H1 (cell line): ENCODE measurements around the gene DKC1. TPM values are rescaled to one million over a fixed set of nuclear protein-coding genes. Genes with fewer than 3 reads are reported as not detected.

Experiments used
- CTCF ChIA-PET: fragments of 300-600 bp; sonication (Branson Sonifier 250); formaldehyde crosslinking; loops from one replicate; lab custom pipeline; 2021; ENCODE audit not compliant: partially characterized antibody; lab: Charles Lee
- POLR2A ChIA-PET: fragments of 300-600 bp; sonication (Branson Sonifier 250); formaldehyde crosslinking; loops from one replicate; lab custom pipeline; 2021; ENCODE audit warnings: inconsistent platforms; ENCODE audit not compliant: partially characterized antibody; lab: Charles Lee
- DNase-seq, 2 experiments: peaks; one replicate each; pipeline versions ENCODE4 v3.0.0 to v3.0.0-alpha.2; 2010 to 2022; ENCODE audit warnings: low spot score in 2 of 2, low read depth in 1 of 2, mixed read lengths in 1 of 2
- FAIRE-seq: peaks from 2 replicates; lab custom pipeline; 2011; peaks lifted over from hg19 to GRCh38; lab: Jason Lieb, UNC
- H2AFZ ChIP-seq: 2 replicates; pipeline ENCODE4 v1.8.1; 2012; ENCODE audit warnings: low read length, inconsistent platforms
- H2AK5ac ChIP-seq: 2 replicates; pipeline ENCODE4 v1.6.1; 2013; ENCODE audit warnings: low read depth, low read length
- H2BK120ac ChIP-seq: replicated peaks from 2 replicates; pipeline ENCODE3; 2013; ENCODE audit warnings: low read depth, low read length, inconsistent platforms
- H2BK12ac ChIP-seq: 2 replicates; pipeline ENCODE4 v1.6.1; 2013; ENCODE audit warnings: low read depth, low read length
- H2BK15ac ChIP-seq: 2 replicates; pipeline ENCODE4 v1.6.1; 2013; ENCODE audit warnings: low read length
- H2BK20ac ChIP-seq: 2 replicates; pipeline ENCODE4 v1.6.1; 2013; ENCODE audit warnings: low read length
- H2BK5ac ChIP-seq: 2 replicates; pipeline ENCODE4 v1.6.1; 2013; ENCODE audit warnings: low read depth, low read length
- H3K14ac ChIP-seq: 2 replicates; pipeline ENCODE4 v1.6.1; 2013; ENCODE audit warnings: inconsistent platforms; ENCODE audit not compliant: insufficient read length
- H3K18ac ChIP-seq: 2 replicates; pipeline ENCODE4 v1.6.1; 2013; ENCODE audit warnings: low read length; ENCODE audit errors: extremely low read depth
- H3K23ac ChIP-seq: 2 replicates; pipeline ENCODE4 v1.6.1; 2013; ENCODE audit warnings: inconsistent platforms; ENCODE audit not compliant: insufficient read length
- H3K23me2 ChIP-seq: 2 replicates; pipeline ENCODE4 v1.6.1; 2013; ENCODE audit warnings: low read depth, low read length
- H3K27ac ChIP-seq: 2 replicates; pipeline ENCODE4 v1.6.1; 2011; ENCODE audit warnings: low read depth, low read length, inconsistent platforms
- H3K27me3 ChIP-seq, 4 experiments: replicated peaks in 1 of 4; 1 replicate in 1 of 4; 2 replicates in 3 of 4; pipeline versions ENCODE4 v1.6.1 to v1.8.1; 2011 to 2013; ENCODE audit warnings: low read length in 3 of 4, mild to moderate bottlenecking in 3 of 4, inconsistent platforms in 2 of 4, mixed read lengths in 2 of 4, moderate library complexity in 1 of 4; ENCODE audit not compliant: control insufficient read depth in 3 of 4, insufficient read depth in 3 of 4; ENCODE audit errors: extremely low read depth in 1 of 4
- H3K36me3 ChIP-seq, 4 experiments: 2 replicates each; pipeline versions ENCODE4 v1.6.1 to v1.8.1; 2011 to 2013; ENCODE audit warnings: mild to moderate bottlenecking in 4 of 4, low read length in 3 of 4, moderate library complexity in 2 of 4, control low read depth in 1 of 4, inconsistent platforms in 1 of 4; ENCODE audit not compliant: insufficient read depth in 4 of 4, control insufficient read depth in 2 of 4
- H3K4ac ChIP-seq: replicated peaks from 2 replicates; pipeline ENCODE3; 2013; ENCODE audit warnings: low read length, low read depth, mixed read lengths, inconsistent platforms; ENCODE audit not compliant: insufficient read length
- H3K4me1 ChIP-seq, 4 experiments: replicated peaks in 1 of 4; 1 replicate in 1 of 4; 2 replicates in 3 of 4; pipeline versions ENCODE4 v1.6.1 to v1.8.1; 2011 to 2013; ENCODE audit warnings: low read length in 3 of 4, inconsistent platforms in 2 of 4, mixed read lengths in 1 of 4; ENCODE audit not compliant: insufficient read depth in 4 of 4, control insufficient read depth in 3 of 4
- H3K4me2 ChIP-seq, 2 experiments: 2 replicates each; pipeline versions ENCODE4 v1.6.1 to v1.8.1; 2011 to 2013; ENCODE audit warnings: low read depth in 2 of 2, low read length in 2 of 2, control low read depth in 1 of 2, inconsistent platforms in 1 of 2, mild to moderate bottlenecking in 1 of 2; ENCODE audit not compliant: insufficient read depth in 1 of 2
- H3K4me3 ChIP-seq, 4 experiments: fragments of 200-600, 300-600 bp in 1 of 4; sonication (generic), shearing (Covaris generic), sonication (Bioruptor Twin) in 1 of 4; 2 replicates each; pipeline versions ENCODE4 v1.5.1 to v1.8.1; 2011 to 2016; ENCODE audit warnings: low read length in 4 of 4, low read depth in 3 of 4, control low read depth in 2 of 4, inconsistent platforms in 2 of 4, mild to moderate bottlenecking in 2 of 4, mixed read lengths in 1 of 4, moderate library complexity in 1 of 4; ENCODE audit not compliant: insufficient read depth in 2 of 4; ENCODE audit errors: extremely low read depth in 1 of 4
- H3K56ac ChIP-seq: replicated peaks from 2 replicates; pipeline ENCODE3; 2013; ENCODE audit warnings: low read depth, mild to moderate bottlenecking, mixed read lengths, low read length, inconsistent platforms; ENCODE audit not compliant: insufficient read length
- H3K79me1 ChIP-seq: 2 replicates; pipeline ENCODE4 v1.6.1; 2013; ENCODE audit warnings: low read depth, low read length, control low read depth
- H3K79me2 ChIP-seq, 2 experiments: 2 replicates each; pipeline versions ENCODE4 v1.6.1 to v1.8.1; 2012 to 2013; ENCODE audit warnings: low read length in 2 of 2, mild to moderate bottlenecking in 2 of 2, inconsistent platforms in 1 of 2; ENCODE audit not compliant: insufficient read depth in 2 of 2, control insufficient read depth in 1 of 2
- H3K9ac ChIP-seq, 4 experiments: replicated peaks in 1 of 4; 1 replicate in 1 of 4; 2 replicates in 3 of 4; pipeline versions ENCODE4 v1.6.1 to v1.8.1; 2011 to 2013; ENCODE audit warnings: low read depth in 3 of 4, low read length in 3 of 4, control low read depth in 2 of 4, mild to moderate bottlenecking in 2 of 4, moderate library complexity in 2 of 4, inconsistent platforms in 1 of 4; ENCODE audit errors: extremely low read depth in 1 of 4
- H3K9me3 ChIP-seq, 2 experiments: 2 replicates each; pipeline versions ENCODE4 v1.6.1 to v1.8.1; 2012 to 2013; ENCODE audit warnings: mild to moderate bottlenecking in 2 of 2, moderate library complexity in 2 of 2, control low read depth in 1 of 2, inconsistent platforms in 1 of 2, low read depth in 1 of 2, low read length in 1 of 2, mixed read lengths in 1 of 2; ENCODE audit not compliant: insufficient read depth in 2 of 2
- H4K20me1 ChIP-seq, 2 experiments: replicated peaks in 1 of 2; 2 replicates each; pipeline versions ENCODE3 to v1.8.1; 2011 to 2013; ENCODE audit warnings: inconsistent platforms in 2 of 2, low read length in 2 of 2, mild to moderate bottlenecking in 1 of 2; ENCODE audit not compliant: insufficient read depth in 2 of 2, control insufficient read depth in 1 of 2
- H4K5ac ChIP-seq: 2 replicates; pipeline ENCODE4 v1.6.1; 2013; ENCODE audit warnings: low read length, low read depth, mixed read lengths, inconsistent platforms; ENCODE audit not compliant: insufficient read length
- H4K8ac ChIP-seq: 2 replicates; pipeline ENCODE4 v1.8.0; 2013; ENCODE audit warnings: mild to moderate bottlenecking, moderate library complexity, low read length, inconsistent platforms; ENCODE audit not compliant: insufficient read depth; ENCODE audit errors: extremely low read depth
- H4K91ac ChIP-seq: replicated peaks from 2 replicates; pipeline ENCODE3; 2013; ENCODE audit warnings: low read length, mixed read lengths, inconsistent platforms; ENCODE audit not compliant: insufficient read length
- CTCF ChIP-seq, 3 experiments: IDR thresholded peaks; 1 replicate in 2 of 3; 2 replicates in 1 of 3; pipeline versions ENCODE4 v1.5.1 to v1.6.1; 2011; ENCODE audit warnings: low read length in 3 of 3, mild to moderate bottlenecking in 3 of 3, inconsistent platforms in 2 of 3, low read depth in 1 of 3, moderate library complexity in 1 of 3; ENCODE audit not compliant: insufficient read depth in 1 of 3; ENCODE audit errors: control extremely low read depth in 1 of 3
- EZH2 ChIP-seq: fragments of 200-600 bp; sonication (generic); IDR thresholded peaks from 2 replicates; pipeline ENCODE4 v1.7.1; 2012; ENCODE audit warnings: low read depth, mild to moderate bottlenecking, moderate library complexity, low read length, inconsistent platforms; ENCODE audit not compliant: severe bottlenecking
- HDAC2 ChIP-seq, 2 experiments: fragments of 300-600 bp in 1 of 2; sonication (generic) in 1 of 2; IDR thresholded peaks; 2 replicates each; pipeline ENCODE4 v1.6.1; 2011 to 2012; ENCODE audit warnings: low read depth in 2 of 2, low read length in 2 of 2, mild to moderate bottlenecking in 2 of 2, moderate library complexity in 2 of 2, borderline replicate concordance in 1 of 2, inconsistent platforms in 1 of 2
- MAX ChIP-seq: IDR thresholded peaks from 2 replicates; pipeline ENCODE4 v1.6.1; 2012; ENCODE audit warnings: inconsistent platforms
- NANOG ChIP-seq: IDR thresholded peaks from 2 replicates; pipeline ENCODE4 v1.6.1; 2011; ENCODE audit warnings: low read length, low read depth, mild to moderate bottlenecking, inconsistent platforms; ENCODE audit not compliant: insufficient read depth, poor library complexity, severe bottlenecking
- SIN3A ChIP-seq, 2 experiments: IDR thresholded peaks in 1 of 2; conservative IDR thresholded peaks in 1 of 2; 2 replicates each; pipeline ENCODE4 v1.6.1; 2011 to 2012; ENCODE audit warnings: low read length in 2 of 2, improper control_type of control experiment in 1 of 2, low read depth in 1 of 2, mild to moderate bottlenecking in 1 of 2
- SIX5 ChIP-seq: IDR thresholded peaks from 2 replicates; pipeline ENCODE4 v1.6.1; 2011; ENCODE audit warnings: mild to moderate bottlenecking, low read depth, low read length
- TAF7 ChIP-seq: optimal IDR thresholded peaks from 2 replicates; pipeline ENCODE3; 2011; ENCODE audit warnings: low read depth, mild to moderate bottlenecking, inconsistent platforms, low read length, moderate library complexity, borderline replicate concordance
- WGBS, 2 experiments: shearing (Covaris generic) in 1 of 2; methylation state at CpG; one replicate each; pipeline versions ENCODE4 v1.1.6 to v1.1.7; 2013 to 2015; ENCODE audit warnings: low lambda C conversion rate in 2 of 2, mixed read lengths in 2 of 2, inconsistent platforms in 1 of 2, low coverage in 1 of 2, missing lambda C conversion rate in 1 of 2; ENCODE audit not compliant: insufficient replicate concordance in 2 of 2, insufficient coverage in 1 of 2, insufficient read length in 1 of 2; ENCODE audit errors: extremely low coverage in 1 of 2, missing lambda C conversion rate in 1 of 2; 5-methylcytosine and 5-hydroxymethylcytosine counted together
- polyA plus RNA-seq, 7 experiments: library from polyadenylated mRNA; depleted of rRNA in 3 of 7; stranded (reverse) in 5 of 7; unstranded in 2 of 7; fragments of >200 nt in 5 of 7; fragments of 200-250 nt in 2 of 7; gene quantifications; 1 replicate in 5 of 7; 2 replicates in 1 of 7; 4 replicates in 1 of 7; pipeline versions ENCODE4 v1.2.1 to v1.2.3, GENCODE V29; 2011 to 2013; ENCODE audit warnings: missing spikeins in 2 of 7, mixed read lengths in 2 of 7
- total RNA-seq: library from RNA; stranded (reverse); fragmentation: NEBNext Ultra II Directional; extraction: Animal tissue kit (Norgen Biotek cat#: 25700); gene quantifications from 2 replicates; pipeline ENCODE4 v1.2.1, GENCODE V29; 2021

Gene DKC1
- total and polyA plus RNA-seq, 2 of the 8 experiments (the other 6 are each of a cell fraction or from before 2014, with no cell fraction given), result 65.6 to 143 TPM

- Histone ChIP-seq H2AK5ac (no peak overlapping the region), H2BK5ac (no peak overlapping the region), H3K23me2 (no peaks in the 10 kb centered on the region), H3K18ac (no peak overlapping the region), H3K4me3 (no peak overlapping the region), H3K27me3 (no peaks in the 10 kb centered on the region), H4K8ac (no peak overlapping the region), H3K36me3 (peaks cover 23 to 50% (median 39%) of the 10 kb centered on the region in 4 experiments), H4K91ac (no peak overlapping the region), H3K9me3 (no peaks in the 10 kb centered on the region), H4K5ac (no peak overlapping the region), H3K79me1 (no peaks in the 10 kb centered on the region), H3K4ac (no peak overlapping the region), H2AFZ (no peak overlapping the region), H3K14ac (no peak overlapping the region), H3K27ac (no peak overlapping the region), H3K23ac (no peak overlapping the region), H4K20me1 (peaks cover 5 to 10% of the 10 kb centered on the region in 2 experiments), H2BK120ac (no peak overlapping the region), H3K9ac (no peak overlapping the region), H2BK20ac (no peak overlapping the region), H3K4me2 (no peak overlapping the region), H2BK15ac (no peak overlapping the region), H3K79me2 (no peaks in the 10 kb centered on the region), H3K4me1 (no peaks in the 10 kb centered on the region), H3K56ac (no peak overlapping the region), H2BK12ac (no peak overlapping the region)
- FAIRE-seq, result no peak
- DNase-seq, result no peak
- CTCF ChIA-PET, result interaction anchor here (0.9 kb wide), 1 partner anchor 8 kb away, joined by 3 read pairs; no protein-coding TSS in a partner anchor
- 88% methylated on average over 2 of the region's 2 CpGs; no CpG with 5 or more reads in 1 of the 2 experiments for WGBS, 2 experiments
- POLR2A ChIA-PET, result interaction anchor here (1.3 to 12.2 kb wide), 4 partner anchors 10 to 63 kb away, joined by 3 to 146 read pairs (median 5); partner anchors contain the start of gene DKC1
- TF ChIP-seq HDAC2 (IDR thresholded peaks at IDR 0.05; ENCODE audit: borderline replicate concordance in 1 of 2, low read depth in 2 of 2, low read length in 2 of 2), result no peak
- no peak for TF ChIP-seq EZH2
- TF ChIP-seq CTCF (IDR thresholded peaks at IDR 0.05; ENCODE audit: control extremely low read depth in 1 of 3, insufficient read depth in 1 of 3, low read depth in 1 of 3, low read length in 3 of 3), result no peak
- no peak for TF ChIP-seq NANOG
- no peak for TF ChIP-seq MAX
- no peak for TF ChIP-seq SIN3A (conservative IDR thresholded peaks at IDR 0.05 in 1 of 2, IDR thresholded peaks at IDR 0.05 in 1 of 2; ENCODE audit: low read depth in 1 of 2, low read length in 2 of 2)
- TF ChIP-seq TAF7, result no peak
- TF ChIP-seq SIX5, result no peak
Measured at GRCh38 chrX:154776753-154777152, 14.1 kb downstream of the DKC1 start.
